GM23338 (cell line): ENCODE results near the gene SEC63. TPM values are rescaled to one million over a fixed set of nuclear protein-coding genes. Genes with fewer than 3 reads are reported as not detected.

Source experiments
- ATAC-seq: fragments of 200-7000 bp; cut with Tn5 transposase; 3 replicates; pipeline ENCODE4 v1.9.1; 2020
- DNase-seq: peaks from one replicate; pipeline ENCODE4 v3.0.0-alpha.2; 2015; ENCODE audit warnings: low spot score
- H2AFZ ChIP-seq: fragments of 200-600 bp; sonication (generic); 2 replicates; pipeline ENCODE4 v1.8.0; 2016; ENCODE audit warnings: antibody characterized with exemption, mild to moderate bottlenecking, moderate library complexity
- H3F3A ChIP-seq: fragments of 200-600 bp; sonication (generic); replicated peaks from 2 replicates; pipeline ENCODE4 v1.8.0; 2017; ENCODE audit warnings: antibody characterized with exemption, mixed run types, low read depth
- H3K27ac ChIP-seq: fragments of 200-600 bp; sonication (generic); 2 replicates; pipeline ENCODE4 v1.6.1; 2016; ENCODE audit warnings: low read depth
- H3K27me3 ChIP-seq: fragments of 200-600 bp; sonication (generic); 2 replicates; pipeline ENCODE4 v1.8.0; 2016; ENCODE audit warnings: mild to moderate bottlenecking, mixed run types, moderate library complexity; ENCODE audit not compliant: insufficient read depth
- H3K36me3 ChIP-seq: fragments of 200-600 bp; sonication (generic); 2 replicates; pipeline ENCODE4 v1.8.0; 2016; ENCODE audit warnings: mild to moderate bottlenecking; ENCODE audit not compliant: insufficient read depth
- H3K4me1 ChIP-seq: fragments of 200-600 bp; sonication (generic); 2 replicates; pipeline ENCODE4 v1.8.0; 2016; ENCODE audit warnings: mild to moderate bottlenecking, moderate library complexity; ENCODE audit not compliant: insufficient read depth
- H3K4me2 ChIP-seq: fragments of 200-600 bp; sonication (generic); 2 replicates; pipeline ENCODE4 v1.7.1; 2017; ENCODE audit warnings: mixed run types
- H3K4me3 ChIP-seq: fragments of 200-600 bp; sonication (generic); 2 replicates; pipeline ENCODE4 v1.6.1; 2016; ENCODE audit warnings: mixed run types
- H3K79me2 ChIP-seq: fragments of 200-600 bp; sonication (generic); replicated peaks from 2 replicates; pipeline ENCODE4 v1.8.0; 2017; ENCODE audit warnings: mild to moderate bottlenecking; ENCODE audit not compliant: insufficient read depth
- H3K9me2 ChIP-seq: fragments of 200-600 bp; sonication (generic); 2 replicates; pipeline ENCODE4 v1.8.0; 2017; ENCODE audit not compliant: insufficient read depth
- H4K20me1 ChIP-seq: fragments of 200-600 bp; sonication (generic); replicated peaks from 2 replicates; pipeline ENCODE4 v1.8.0; 2017; ENCODE audit warnings: mild to moderate bottlenecking; ENCODE audit not compliant: insufficient read depth
- H3K27ac Mint-ChIP-seq: 2 replicates; pipeline ENCODE4 v1.8.0; 2020; ENCODE audit warnings: inconsistent platforms, mild to moderate bottlenecking, moderate library complexity, mixed read lengths
- H3K27me3 Mint-ChIP-seq: 3 replicates; pipeline ENCODE4 v1.8.0; 2022; ENCODE audit warnings: low read depth, mild to moderate bottlenecking, moderate library complexity, mixed read lengths, inconsistent platforms; ENCODE audit not compliant: insufficient read depth, poor library complexity
- H3K36me3 Mint-ChIP-seq: 3 replicates; pipeline ENCODE4 v1.8.0; 2021; ENCODE audit warnings: low read depth, mild to moderate bottlenecking, inconsistent platforms, moderate library complexity, mixed read lengths
- H3K4me1 Mint-ChIP-seq: 3 replicates; pipeline ENCODE4 v1.8.0; 2020; ENCODE audit warnings: mild to moderate bottlenecking, inconsistent platforms, mixed read lengths
- H3K4me3 Mint-ChIP-seq: 3 replicates; pipeline ENCODE4 v1.8.0; 2021; ENCODE audit warnings: moderate library complexity, mild to moderate bottlenecking, inconsistent platforms, mixed read lengths
- H3K9me3 Mint-ChIP-seq: 3 replicates; pipeline ENCODE4 v1.8.0; 2020; ENCODE audit warnings: moderate library complexity, mild to moderate bottlenecking, inconsistent platforms, mixed read lengths
- EZH2phosphoT487 ChIP-seq: fragments of 200-600 bp; sonication (generic); IDR thresholded peaks from one replicate; pipeline ENCODE4 v1.8.1; 2018; ENCODE audit warnings: antibody characterized with exemption; ENCODE audit not compliant: unreplicated experiment
- NANOG ChIP-seq: IDR thresholded peaks from 2 replicates; pipeline ENCODE4 v1.6.1; 2016; ENCODE audit warnings: antibody characterized with exemption, borderline replicate concordance
- ZNF114 ChIP-seq: fragments of 250-450 bp; sonication (Bioruptor Pico); IDR thresholded peaks from 2 replicates; pipeline ENCODE4 v1.5.0; 2020; ENCODE audit warnings: mild to moderate bottlenecking, moderate library complexity
- ZNF331 ChIP-seq: fragments of 250-450 bp; sonication (Bioruptor Pico); IDR thresholded peaks from 2 replicates; pipeline ENCODE4 v1.5.0; 2020; ENCODE audit warnings: low read depth, mild to moderate bottlenecking, moderate library complexity
- polyA plus RNA-seq: library from polyadenylated mRNA; unstranded; fragments of >200 nt; fragmentation: Nextera tagmentation; extraction: Ambion mirVana; gene quantifications from 2 replicates; pipeline ENCODE4 v1.2.1, GENCODE V29; 2016
- total RNA-seq: library from RNA; depleted of rRNA; stranded (reverse); fragments of >200 nt; shearing (Covaris generic); gene quantifications from 2 replicates; pipeline ENCODE4 v1.2.3, GENCODE V29; 2014
- TF ChIP-seq, protein P1 (sequence below): fragments of 250-450 bp; sonication (Bioruptor Pico); IDR thresholded peaks from 2 replicates; pipeline ENCODE4 v1.5.0; 2020; ENCODE audit warnings: mild to moderate bottlenecking, moderate library complexity
- TF ChIP-seq, protein P2 (sequence below): IDR thresholded peaks from 2 replicates; pipeline ENCODE4 v1.6.1; 2016; ENCODE audit warnings: antibody characterized with exemption

The SEC63 gene
- total and polyA plus RNA-seq, 2 experiments from 2014 or later, result 48.2 to 124 TPM

- TF ChIP-seq, protein P1, sequence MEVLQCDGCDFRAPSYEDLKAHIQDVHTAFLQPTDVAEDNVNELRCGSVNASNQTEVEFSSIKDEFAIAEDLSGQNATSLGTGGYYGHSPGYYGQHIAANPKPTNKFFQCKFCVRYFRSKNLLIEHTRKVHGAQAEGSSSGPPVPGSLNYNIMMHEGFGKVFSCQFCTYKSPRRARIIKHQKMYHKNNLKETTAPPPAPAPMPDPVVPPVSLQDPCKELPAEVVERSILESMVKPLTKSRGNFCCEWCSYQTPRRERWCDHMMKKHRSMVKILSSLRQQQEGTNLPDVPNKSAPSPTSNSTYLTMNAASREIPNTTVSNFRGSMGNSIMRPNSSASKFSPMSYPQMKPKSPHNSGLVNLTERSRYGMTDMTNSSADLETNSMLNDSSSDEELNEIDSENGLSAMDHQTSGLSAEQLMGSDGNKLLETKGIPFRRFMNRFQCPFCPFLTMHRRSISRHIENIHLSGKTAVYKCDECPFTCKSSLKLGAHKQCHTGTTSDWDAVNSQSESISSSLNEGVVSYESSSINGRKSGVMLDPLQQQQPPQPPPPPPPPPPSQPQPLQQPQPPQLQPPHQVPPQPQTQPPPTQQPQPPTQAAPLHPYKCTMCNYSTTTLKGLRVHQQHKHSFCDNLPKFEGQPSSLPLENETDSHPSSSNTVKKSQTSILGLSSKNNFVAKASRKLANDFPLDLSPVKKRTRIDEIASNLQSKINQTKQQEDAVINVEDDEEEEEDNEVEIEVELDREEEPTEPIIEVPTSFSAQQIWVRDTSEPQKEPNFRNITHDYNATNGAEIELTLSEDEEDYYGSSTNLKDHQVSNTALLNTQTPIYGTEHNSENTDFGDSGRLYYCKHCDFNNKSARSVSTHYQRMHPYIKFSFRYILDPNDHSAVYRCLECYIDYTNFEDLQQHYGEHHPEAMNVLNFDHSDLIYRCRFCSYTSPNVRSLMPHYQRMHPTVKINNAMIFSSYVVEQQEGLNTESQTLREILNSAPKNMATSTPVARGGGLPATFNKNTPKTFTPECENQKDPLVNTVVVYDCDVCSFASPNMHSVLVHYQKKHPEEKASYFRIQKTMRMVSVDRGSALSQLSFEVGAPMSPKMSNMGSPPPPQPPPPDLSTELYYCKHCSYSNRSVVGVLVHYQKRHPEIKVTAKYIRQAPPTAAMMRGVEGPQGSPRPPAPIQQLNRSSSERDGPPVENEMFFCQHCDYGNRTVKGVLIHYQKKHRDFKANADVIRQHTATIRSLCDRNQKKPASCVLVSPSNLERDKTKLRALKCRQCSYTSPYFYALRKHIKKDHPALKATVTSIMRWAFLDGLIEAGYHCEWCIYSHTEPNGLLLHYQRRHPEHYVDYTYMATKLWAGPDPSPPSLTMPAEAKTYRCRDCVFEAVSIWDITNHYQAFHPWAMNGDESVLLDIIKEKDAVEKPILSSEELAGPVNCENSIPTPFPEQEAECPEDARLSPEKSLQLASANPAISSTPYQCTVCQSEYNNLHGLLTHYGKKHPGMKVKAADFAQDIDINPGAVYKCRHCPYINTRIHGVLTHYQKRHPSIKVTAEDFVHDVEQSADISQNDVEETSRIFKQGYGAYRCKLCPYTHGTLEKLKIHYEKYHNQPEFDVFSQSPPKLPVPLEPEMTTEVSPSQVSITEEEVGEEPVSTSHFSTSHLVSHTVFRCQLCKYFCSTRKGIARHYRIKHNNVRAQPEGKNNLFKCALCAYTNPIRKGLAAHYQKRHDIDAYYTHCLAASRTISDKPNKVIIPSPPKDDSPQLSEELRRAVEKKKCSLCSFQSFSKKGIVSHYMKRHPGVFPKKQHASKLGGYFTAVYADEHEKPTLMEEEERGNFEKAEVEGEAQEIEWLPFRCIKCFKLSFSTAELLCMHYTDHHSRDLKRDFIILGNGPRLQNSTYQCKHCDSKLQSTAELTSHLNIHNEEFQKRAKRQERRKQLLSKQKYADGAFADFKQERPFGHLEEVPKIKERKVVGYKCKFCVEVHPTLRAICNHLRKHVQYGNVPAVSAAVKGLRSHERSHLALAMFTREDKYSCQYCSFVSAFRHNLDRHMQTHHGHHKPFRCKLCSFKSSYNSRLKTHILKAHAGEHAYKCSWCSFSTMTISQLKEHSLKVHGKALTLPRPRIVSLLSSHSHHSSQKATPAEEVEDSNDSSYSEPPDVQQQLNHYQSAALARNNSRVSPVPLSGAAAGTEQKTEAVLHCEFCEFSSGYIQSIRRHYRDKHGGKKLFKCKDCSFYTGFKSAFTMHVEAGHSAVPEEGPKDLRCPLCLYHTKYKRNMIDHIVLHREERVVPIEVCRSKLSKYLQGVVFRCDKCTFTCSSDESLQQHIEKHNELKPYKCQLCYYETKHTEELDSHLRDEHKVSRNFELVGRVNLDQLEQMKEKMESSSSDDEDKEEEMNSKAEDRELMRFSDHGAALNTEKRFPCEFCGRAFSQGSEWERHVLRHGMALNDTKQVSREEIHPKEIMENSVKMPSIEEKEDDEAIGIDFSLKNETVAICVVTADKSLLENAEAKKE, result no peak
- TF ChIP-seq ZNF114 (CRISPR knock-in tag), result no peak
Measured at GRCh38 chr6:107849325-107849724, 108.7 kb downstream of the SEC63 start (continued).

DNA sequence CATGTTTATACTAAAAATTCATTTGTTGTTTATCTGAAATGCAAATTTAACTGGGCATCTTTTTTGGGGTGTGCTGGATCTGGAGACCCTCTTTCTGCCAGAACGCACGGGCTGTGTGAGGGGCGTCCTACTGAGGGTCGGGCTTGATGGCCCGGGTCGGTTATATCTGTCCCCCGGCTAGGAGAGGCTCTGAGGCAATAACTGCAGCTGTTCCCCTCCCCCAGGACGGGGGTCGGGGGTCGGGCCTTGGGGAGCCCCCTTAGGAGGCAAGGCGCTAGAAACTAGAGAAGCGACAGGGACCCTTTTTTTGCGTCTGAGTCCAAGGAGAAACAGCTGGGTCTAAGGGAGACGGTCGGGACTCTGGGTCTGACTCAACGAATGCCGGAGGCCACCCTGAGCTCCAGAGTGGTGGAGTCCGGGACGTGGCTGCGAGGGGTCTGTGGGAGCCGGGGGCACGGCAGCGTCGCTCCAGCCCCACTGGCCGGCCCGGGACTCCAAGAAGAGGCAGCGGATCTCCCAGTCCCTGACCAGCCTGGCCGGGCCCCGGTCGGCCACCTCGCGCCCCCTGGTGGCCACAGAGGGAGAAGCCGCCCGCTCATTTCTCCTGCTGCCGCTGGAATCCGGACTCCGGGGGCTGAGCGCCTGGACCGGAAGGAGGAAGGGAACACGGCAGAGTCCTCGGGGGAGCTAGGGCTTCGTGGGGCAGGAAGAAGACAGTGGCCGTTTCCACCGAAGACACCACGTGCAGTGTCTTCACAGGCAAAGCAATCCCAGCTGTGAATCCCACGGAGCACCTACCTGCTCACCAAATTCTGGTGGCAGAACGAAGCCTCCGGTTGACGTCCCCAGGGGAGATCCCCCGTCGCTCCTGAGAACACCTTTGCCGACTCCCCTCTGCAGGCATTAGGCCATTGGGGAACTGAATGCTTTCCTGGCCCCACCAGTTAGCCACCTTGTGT is 109.9 kb downstream of the SEC63 start:
- no peak overlapping the region for H3K27ac Mint-ChIP-seq
- H3K36me3 ChIP-seq, result no peaks in the 10 kb centered on the region; the same call in 1 of the 2 replicates
- no peak overlapping the region for H3K27ac ChIP-seq
- peaks cover 10% of the 10 kb centered on the region; the same call in 1 of the 2 replicates for H3K27me3 ChIP-seq
- H3K4me1 Mint-ChIP-seq, result peaks cover 2% of the 10 kb centered on the region; the same call in 1 of the 3 replicates
- peak overlapping the region; percentile 98 for H2AFZ ChIP-seq
- no peaks in the 10 kb centered on the region for H3K36me3 Mint-ChIP-seq
- H3F3A ChIP-seq, result no peaks in the 10 kb centered on the region
- no peaks in the 10 kb centered on the region for H4K20me1 ChIP-seq
- peak overlapping the region; percentile 94 for H3K4me2 ChIP-seq
- peak; percentile 95 for ATAC-seq
- peak overlapping the region; percentile 69 for H3K4me3 ChIP-seq
- H3K9me2 ChIP-seq, result no peaks in the 10 kb centered on the region
- H3K9me3 Mint-ChIP-seq, result no peaks in the 10 kb centered on the region
- H3K27me3 Mint-ChIP-seq, result peaks cover 16% of the 10 kb centered on the region
- peak overlapping the region; percentile 76 for H3K4me3 Mint-ChIP-seq
- H3K4me1 ChIP-seq, result no peaks in the 10 kb centered on the region
- DNase-seq, result peak; percentile 91
- no peaks in the 10 kb centered on the region for H3K79me2 ChIP-seq
- TF ChIP-seq, protein P1, result no peak
- TF ChIP-seq NANOG (no peak), EZH2phosphoT487 (no peak), ZNF331 (CRISPR knock-in tag) (no peak)
- TF ChIP-seq, protein P2, sequence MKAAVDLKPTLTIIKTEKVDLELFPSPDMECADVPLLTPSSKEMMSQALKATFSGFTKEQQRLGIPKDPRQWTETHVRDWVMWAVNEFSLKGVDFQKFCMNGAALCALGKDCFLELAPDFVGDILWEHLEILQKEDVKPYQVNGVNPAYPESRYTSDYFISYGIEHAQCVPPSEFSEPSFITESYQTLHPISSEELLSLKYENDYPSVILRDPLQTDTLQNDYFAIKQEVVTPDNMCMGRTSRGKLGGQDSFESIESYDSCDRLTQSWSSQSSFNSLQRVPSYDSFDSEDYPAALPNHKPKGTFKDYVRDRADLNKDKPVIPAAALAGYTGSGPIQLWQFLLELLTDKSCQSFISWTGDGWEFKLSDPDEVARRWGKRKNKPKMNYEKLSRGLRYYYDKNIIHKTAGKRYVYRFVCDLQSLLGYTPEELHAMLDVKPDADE, result 0 out of 2 replicates have a peak, but pooled peaks have one; percentile 26
